ENCODE results near the gene MINDY2. TPM values are rescaled to one million over a fixed set of nuclear protein-coding genes. Genes with fewer than 3 reads are reported as not detected.
"Not testable (repeated sequence)": the region's sequence is repeated elsewhere in the genome, so short reads cannot be mapped to it uniquely, and the experiment has no call there.

Gene MINDY2
- polyA plus RNA-seq, 3 donors = 2.1 to 7.5 (median 3.8) TPM

DNA sequence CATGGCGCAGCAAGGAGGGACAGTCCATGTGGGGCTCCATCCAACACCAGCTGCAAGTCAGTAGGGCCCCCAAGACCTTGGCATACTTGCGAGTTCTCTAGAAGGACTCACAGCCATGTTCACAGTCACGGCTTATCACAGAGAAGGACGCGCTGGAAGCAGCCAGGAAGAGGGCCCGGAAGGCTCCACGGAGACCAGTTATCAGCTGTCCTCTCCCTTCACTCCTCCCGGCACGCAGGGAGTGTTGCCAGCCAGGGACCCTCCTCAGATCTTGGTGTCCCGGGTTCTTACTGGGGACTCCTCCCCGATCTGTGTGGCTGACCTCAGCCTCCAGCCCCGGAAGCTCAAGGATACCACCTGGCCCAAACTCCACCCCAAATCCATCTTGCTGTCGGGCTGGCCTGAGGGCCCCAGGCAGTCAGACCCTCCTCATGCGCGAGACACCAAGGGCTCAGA lies 94.4 kb downstream of the MINDY2 start:
- no peak overlapping the region for H3K27ac ChIP-seq (ENCODE audit: low read depth, low read length)
- 30 to 67% (median 49%) methylated on average over 14 to 15 of the region's 15 CpGs for WGBS, 3 donors

DNA sequence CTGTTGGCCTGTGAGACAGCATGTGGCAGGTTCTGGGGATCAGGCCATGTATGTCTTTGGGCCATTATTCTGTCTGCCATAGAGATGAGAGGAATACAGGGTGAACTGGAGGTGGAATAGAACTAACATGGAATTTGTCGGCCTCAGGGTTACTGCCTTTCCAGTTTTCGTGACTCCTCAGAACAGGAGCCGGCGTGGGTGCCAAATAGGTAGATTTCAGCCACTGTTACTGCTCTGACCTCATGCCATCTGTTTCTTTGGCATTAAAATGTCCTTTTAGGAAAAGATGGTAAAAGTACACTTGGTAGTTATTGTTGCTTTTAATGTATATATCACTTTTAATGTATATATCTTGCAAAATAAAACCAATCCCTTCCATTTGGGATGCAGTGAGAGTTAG lies 96.8 kb downstream of the MINDY2 start:
- 95 to 98% (median 96%) methylated on average over 4 of the region's 4 CpGs for WGBS, 3 donors
- H3K27ac ChIP-seq (ENCODE audit: low read depth, low read length) = no peak overlapping the region

GRCh38 chr15:58870451-58870850 lies 99.3 kb downstream of the MINDY2 start:
- 77 to 89% (median 84%) methylated on average over 4 of the region's 4 CpGs for WGBS, 3 donors
- no peak overlapping the region for H3K27ac ChIP-seq (ENCODE audit: low read depth, low read length)

- H3K27ac ChIP-seq (ENCODE audit: low read depth, low read length) = no peak overlapping the region
- 43 to 85% (median 60%) methylated on average over 1 of the region's 1 CpG for WGBS, 3 donors
Measured at GRCh38 chr15:58873267-58873666, 102.2 kb downstream of the MINDY2 start.

DNA sequence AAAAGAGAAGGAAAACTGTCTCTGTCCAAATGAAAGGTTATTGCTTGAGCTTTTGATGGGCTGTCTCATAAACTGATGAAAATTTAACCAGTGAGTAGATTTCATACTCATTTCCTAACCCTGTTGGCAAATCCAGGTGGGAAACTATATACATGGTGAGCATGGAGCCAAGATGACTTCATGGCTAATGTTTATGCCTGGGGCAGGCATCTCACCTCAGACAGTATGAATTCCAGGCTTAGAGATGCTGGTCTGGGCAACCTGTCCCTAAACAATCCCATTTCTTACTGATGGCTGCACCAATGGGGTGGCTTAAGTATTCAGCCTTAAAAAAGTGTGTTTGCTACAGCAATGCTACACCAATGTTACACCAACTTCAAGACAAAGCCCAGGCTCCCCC lies 104.2 kb downstream of the MINDY2 start:
- H3K27ac ChIP-seq (ENCODE audit: low read depth, low read length) = no peak overlapping the region

GRCh38 chr15:58876306-58877106 lies 105.4 kb downstream of the MINDY2 start:
- no peak overlapping the region for H3K27ac ChIP-seq (ENCODE audit: low read depth, low read length)
- 75 to 83% (median 82%) methylated on average over 7 of the region's 7 CpGs for WGBS, 3 donors

DNA sequence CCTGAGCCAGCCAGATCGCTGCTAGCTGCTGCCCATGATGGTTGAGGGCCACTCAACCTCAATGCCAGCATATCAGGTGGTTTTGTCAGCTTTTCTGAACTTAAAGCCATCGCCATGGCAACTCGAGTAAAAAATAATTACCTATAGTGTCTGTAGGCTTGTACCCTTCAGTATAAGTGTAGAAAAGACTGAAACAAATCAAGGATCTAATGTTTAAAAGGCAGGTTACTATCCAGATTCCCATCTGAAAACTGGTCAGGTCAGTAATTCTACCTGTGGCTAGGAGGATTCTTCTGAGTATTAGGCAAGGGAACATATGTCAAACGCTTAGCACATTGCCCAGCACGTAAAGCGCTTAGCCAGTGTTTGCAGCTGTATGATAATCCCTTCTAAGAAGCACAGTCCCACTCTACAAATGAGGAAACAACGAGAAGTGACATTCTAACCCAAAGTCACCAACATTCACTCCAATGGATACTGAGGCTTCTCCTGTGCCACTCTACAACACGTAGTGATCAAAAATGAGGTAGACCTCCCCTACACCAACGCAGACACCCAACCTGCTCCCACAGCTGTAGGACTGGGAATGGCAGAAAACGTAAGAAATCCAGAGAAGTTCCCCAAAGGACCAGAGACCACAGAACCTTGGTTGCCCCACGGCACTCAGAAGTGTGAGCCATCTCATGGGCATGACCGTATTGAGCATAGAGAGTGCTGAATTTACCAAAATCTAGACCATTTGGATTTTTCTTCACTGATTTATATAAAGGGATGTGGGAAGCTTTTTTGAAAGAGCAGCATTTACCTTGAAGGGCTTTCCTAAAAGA lies 107.1 kb downstream of the MINDY2 start:
- no peak overlapping the region for H3K27ac ChIP-seq (ENCODE audit: low read depth, low read length)
- 96 to 98% (median 97%) methylated on average over 12 of the region's 12 CpGs for WGBS, 3 donors

DNA sequence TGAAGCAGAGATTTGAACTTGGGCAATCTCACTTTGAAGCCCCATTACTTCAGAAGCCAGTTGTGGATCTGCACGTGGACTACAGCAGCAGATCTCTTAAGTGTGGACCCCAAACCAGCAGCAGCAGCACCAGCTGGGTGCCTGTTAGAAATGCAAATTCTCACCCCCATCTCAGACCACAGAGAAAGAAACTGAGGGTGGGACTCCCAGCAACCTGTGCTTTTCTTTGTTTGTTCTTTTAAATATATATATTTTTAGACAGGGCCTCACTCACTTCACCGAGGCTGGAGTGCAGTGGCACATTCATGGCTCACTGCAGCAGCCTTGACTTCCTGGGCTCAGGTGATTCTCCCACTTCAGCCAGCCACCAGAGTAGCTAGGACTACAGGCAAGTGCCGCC lies 109.2 kb downstream of the MINDY2 start:
- WGBS, 3 donors = 80 to 85% (median 85%) methylated on average over 3 of the region's 3 CpGs
- no peak overlapping the region for H3K27ac ChIP-seq (ENCODE audit: low read depth, low read length)

DNA sequence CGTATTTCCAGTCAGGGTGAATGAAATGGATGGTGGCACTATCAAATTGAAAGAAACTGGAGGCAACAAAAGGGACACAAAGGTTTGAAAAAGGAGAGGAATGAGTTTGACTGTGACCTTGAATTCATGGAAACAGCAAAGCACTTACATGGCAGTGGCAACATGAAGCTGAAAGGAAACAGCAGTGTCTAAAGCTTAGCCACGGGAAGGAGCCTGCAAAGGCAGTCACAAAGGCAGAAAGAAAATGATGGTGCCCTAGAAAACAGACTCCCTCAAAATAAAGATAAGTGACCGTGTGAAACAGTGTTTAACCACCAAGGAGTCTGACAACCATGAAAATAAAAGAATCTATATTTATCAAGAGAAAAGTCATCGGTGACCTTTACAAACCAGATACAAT lies 111.1 kb downstream of the MINDY2 start:
- no peak overlapping the region for H3K27ac ChIP-seq (ENCODE audit: low read depth, low read length)
- 78 to 88% (median 84%) methylated on average over 4 of the region's 4 CpGs for WGBS, 3 donors

DNA sequence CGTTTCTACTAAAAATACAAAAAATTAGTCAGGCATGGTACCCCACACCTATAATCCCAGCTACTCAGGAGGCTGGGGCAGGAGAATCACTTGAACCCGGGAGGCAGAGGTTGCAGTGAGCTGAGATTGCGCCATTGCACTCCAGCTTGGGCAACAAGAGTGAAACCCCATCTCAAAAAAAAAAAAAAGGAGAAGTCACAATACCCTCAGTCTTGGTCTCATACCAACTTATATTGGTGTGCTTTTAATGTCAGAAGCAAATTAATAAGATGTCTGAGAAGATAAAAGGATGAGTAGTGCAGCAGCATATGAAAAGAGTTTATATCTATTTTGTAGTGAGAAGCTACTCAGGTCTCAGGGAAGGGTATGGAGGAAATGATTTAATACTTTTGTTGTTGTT lies 112.8 kb downstream of the MINDY2 start:
- not testable (repeated sequence) for H3K27ac ChIP-seq (ENCODE audit: low read depth, low read length)
- WGBS, 3 donors = 74 to 99% (median 75%) methylated on average over 3 of the region's 3 CpGs

DNA sequence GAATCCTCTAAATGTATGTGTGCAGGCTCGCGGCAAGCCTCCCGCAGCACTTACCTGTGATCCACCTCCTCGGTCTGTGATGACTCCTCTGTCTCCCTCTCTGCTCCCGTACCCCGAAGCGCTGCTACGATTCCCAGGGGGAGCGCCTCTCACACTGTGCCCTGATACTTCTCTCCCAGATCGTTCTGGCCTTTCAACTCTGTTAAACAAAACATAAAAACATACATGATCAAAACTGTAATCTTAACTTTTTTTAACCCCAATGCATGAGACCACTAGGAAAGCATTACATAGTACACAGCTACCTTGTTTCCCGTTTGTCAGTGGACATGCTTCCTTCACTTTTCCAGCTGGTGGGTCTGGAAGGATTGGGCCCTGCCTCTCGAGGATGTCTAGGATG lies 115.8 kb downstream of the MINDY2 start:
- 93 to 97% (median 97%) methylated on average over 12 of the region's 12 CpGs for WGBS, 3 donors
- no peak overlapping the region for H3K27ac ChIP-seq (ENCODE audit: low read depth, low read length)

GRCh38 chr15:58889363-58889762 lies 118.3 kb downstream of the MINDY2 start:
- no peak overlapping the region for H3K27ac ChIP-seq (ENCODE audit: low read depth, low read length)
- WGBS, 3 donors = 82 to 92% (median 90%) methylated on average over 7 of the region's 7 CpGs

GRCh38 chr15:58898150-58898680 lies 127.1 kb downstream of the MINDY2 start:
- 76 to 87% (median 87%) methylated on average over 1 of the region's 1 CpG for WGBS, 3 donors
- no peak overlapping the region for H3K27ac ChIP-seq (ENCODE audit: low read depth, low read length)

- WGBS, 3 donors = 71 to 88% (median 75%) methylated on average over 3 of the region's 3 CpGs
- H3K27ac ChIP-seq (ENCODE audit: low read depth, low read length) = no peak overlapping the region
Measured at GRCh38 chr15:58900631-58901030, 129.5 kb downstream of the MINDY2 start.

DNA sequence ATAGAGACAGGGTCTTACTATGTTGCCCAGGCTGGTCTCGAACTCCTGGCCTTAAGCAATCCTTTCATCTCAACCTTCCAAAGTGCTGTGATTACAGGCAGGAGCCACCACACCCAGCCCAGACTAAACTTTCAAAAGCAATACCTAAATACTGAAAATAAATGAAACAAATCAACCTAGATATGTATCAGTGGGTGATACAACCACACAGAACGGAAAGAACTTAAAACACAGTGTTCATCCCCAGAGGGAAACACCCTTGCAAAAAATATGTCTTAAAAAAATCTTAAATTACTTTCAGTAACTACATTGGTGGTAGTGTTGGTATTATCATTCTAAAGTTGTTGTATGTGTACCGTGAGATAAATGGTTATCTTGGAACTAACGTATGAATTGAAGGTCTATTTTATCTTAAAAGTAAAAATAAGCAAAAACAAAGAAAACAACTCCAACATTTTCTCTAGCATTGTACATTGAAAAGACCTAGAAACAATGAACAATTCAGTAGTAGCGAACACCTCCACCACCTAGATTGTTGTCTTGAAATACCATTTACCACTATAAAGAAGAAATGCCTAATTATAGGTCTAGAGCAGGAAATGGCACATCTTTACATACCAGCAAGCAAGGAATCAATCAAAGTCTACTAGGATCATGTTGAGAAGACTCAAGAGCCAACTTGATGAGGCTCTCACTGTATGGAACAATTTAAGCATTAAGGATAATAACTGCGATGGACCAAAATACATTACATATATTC lies 137.6 kb downstream of the MINDY2 start:
- H3K27ac ChIP-seq (ENCODE audit: low read depth, low read length) = no peak overlapping the region
- 86 to 97% (median 93%) methylated on average over 6 of the region's 6 CpGs for WGBS, 3 donors

DNA sequence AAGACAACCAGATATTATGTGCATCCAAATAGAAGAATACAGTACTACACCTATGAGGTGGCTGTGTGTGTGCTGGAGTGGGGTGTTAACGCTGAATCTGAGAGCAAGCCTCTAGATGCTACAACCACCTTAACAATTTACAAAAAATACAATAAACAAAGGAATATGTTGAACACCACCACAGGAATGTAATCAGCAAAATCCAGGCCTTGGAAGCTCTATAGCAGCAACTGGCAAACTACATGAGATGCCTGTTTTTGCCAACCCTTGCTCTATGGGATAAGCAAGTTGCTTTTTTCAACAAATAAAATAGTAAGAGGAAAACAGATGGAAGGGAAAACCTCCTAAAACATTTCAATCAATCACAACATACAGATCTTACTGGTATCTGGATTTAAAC lies 138.5 kb downstream of the MINDY2 start:
- WGBS, 3 donors = 94 to 100% (median 98%) methylated on average over 1 of the region's 1 CpG

GRCh38 chr15:58910456-58910855 lies 139.4 kb downstream of the MINDY2 start:
- 91 to 96% (median 94%) methylated on average over 4 of the region's 4 CpGs for WGBS, 3 donors
- no peak overlapping the region for H3K27ac ChIP-seq (ENCODE audit: low read depth, low read length)

More for the DNA sequence above, 138.5 kb downstream of the MINDY2 start:
- H3K27ac ChIP-seq (ENCODE audit: low read depth, low read length) = no peak overlapping the region
